ENCODE results near the gene JUNB. TPM values are rescaled to one million over a fixed set of nuclear protein-coding genes. Genes with fewer than 3 reads are reported as not detected.
"Not testable (repeated sequence)": the region's sequence is repeated elsewhere in the genome, so short reads cannot be mapped to it uniquely, and the experiment has no call there.

Gene JUNB
- total RNA-seq, 1 donor from 2014 or later: 71.4 TPM

- DNase-seq (ENCODE audit: low read depth in 2 of 2): no peak
Observed at GRCh38 chr19:12802267-12803106, 11.2 kb downstream of the JUNB start.

- DNase-seq (ENCODE audit: low read depth in 2 of 2): no peak
Observed at GRCh38 chr19:12804051-12804450, 12.8 kb downstream of the JUNB start.

- DNase-seq (ENCODE audit: low read depth in 2 of 2): peak; percentile 70 to 91
Observed at GRCh38 chr19:12806242-12807081, 15.2 kb downstream of the JUNB start, which contains the start of gene RNASEH2A. RNASEH2A (plus strand) TSS chr19:12806584; CDS start chr19:12806674, 90 bp downstream.

- no peak for DNase-seq (ENCODE audit: low read depth in 2 of 2)
Observed at GRCh38 chr19:12815088-12815487, 23.8 kb downstream of the JUNB start.

GRCh38 chr19:12817188-12817587 is 25.9 kb downstream of the JUNB start:
- DNase-seq (ENCODE audit: low read depth in 2 of 2): not testable (repeated sequence)

- DNase-seq (ENCODE audit: low read depth in 2 of 2): not testable (repeated sequence)
Observed at GRCh38 chr19:12817810-12818209, 26.5 kb downstream of the JUNB start.

- DNase-seq (ENCODE audit: low read depth in 2 of 2): no peak
Observed at GRCh38 chr19:12821761-12822160, 30.5 kb downstream of the JUNB start.

GRCh38 chr19:12825254-12826131 is 34.2 kb downstream of the JUNB start:
- DNase-seq (ENCODE audit: low read depth in 2 of 2): peak in 1 of 2 donors; percentile 28

- no peak for DNase-seq (ENCODE audit: low read depth in 2 of 2)
Observed at GRCh38 chr19:12828494-12828893, 37.2 kb downstream of the JUNB start.

GRCh38 chr19:12833418-12833737 is 42.1 kb downstream of the JUNB start:
- DNase-seq (ENCODE audit: low read depth in 2 of 2): no peak

- DNase-seq (ENCODE audit: low read depth in 2 of 2): no peak
Observed at GRCh38 chr19:12833738-12834565, 42.7 kb downstream of the JUNB start.

GRCh38 chr19:12834566-12834943 is 43.3 kb downstream of the JUNB start, which contains the start of gene RTBDN:
RTBDN (minus strand) TSS chr19:12834579; CDS start chr19:12829979, 4,600 bp downstream.
- DNase-seq (ENCODE audit: low read depth in 2 of 2): no peak

GRCh38 chr19:12834976-12835757 is 43.9 kb downstream of the JUNB start:
- no peak for DNase-seq (ENCODE audit: low read depth in 2 of 2)

- no peak for DNase-seq (ENCODE audit: low read depth in 2 of 2)
Observed at GRCh38 chr19:12836529-12836863, 45.2 kb downstream of the JUNB start.

- DNase-seq (ENCODE audit: low read depth in 2 of 2): no peak
Observed at GRCh38 chr19:12837225-12837624, 45.9 kb downstream of the JUNB start.

- peak in 1 of 2 donors; percentile 32 for DNase-seq (ENCODE audit: low read depth in 2 of 2)
Observed at GRCh38 chr19:12838182-12838885, 47.0 kb downstream of the JUNB start, which contains the start of gene MAST1. MAST1 (plus strand) TSS chr19:12838515; CDS start chr19:12838573, 58 bp downstream.

- no peak for DNase-seq (ENCODE audit: low read depth in 2 of 2)
Observed at GRCh38 chr19:12838886-12839756, 47.8 kb downstream of the JUNB start.
